Measurements from ENCODE around the gene TGFBR3L. TPM values are rescaled to one million over a fixed set of nuclear protein-coding genes. Genes with fewer than 3 reads are reported as not detected.

Gene TGFBR3L
- 8.1 to 11.6 TPM (median 11.2 TPM) in 3 replicates for total RNA-seq
- long read RNA-seq, partial matches to known transcripts = 9 of 17 reads
- long read RNA-seq, other reads (novel, unspliced or antisense) = 5 of 17 reads

DNA sequence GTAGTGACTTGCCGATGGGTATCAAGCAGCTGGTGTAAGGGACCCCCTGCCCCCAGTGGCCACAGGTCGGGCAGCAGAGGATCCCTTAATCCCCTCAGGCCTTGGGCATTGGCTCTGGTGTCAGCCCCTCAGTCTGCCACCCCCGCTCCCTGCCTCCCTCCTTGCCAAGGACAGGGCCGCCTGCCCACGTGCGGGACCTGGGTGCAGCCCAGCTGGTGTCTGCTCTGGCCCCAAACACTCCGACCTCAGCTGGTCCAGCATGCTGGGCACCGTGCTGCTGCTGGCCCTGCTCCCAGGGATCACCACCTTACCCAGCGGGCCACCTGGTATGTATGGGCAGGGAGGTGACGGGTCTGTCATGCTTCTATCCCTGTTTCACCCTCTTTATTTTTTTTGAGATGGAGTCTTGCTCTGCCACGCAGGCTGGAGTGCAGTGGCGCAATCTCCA, at the start of gene TGFBR3L:
Gene TGFBR3L (plus strand): TSS at position 233 of the 448 bp plus-strand sequence.
- no peak within 1 kb of the TSS for H3K27ac Mint-ChIP-seq (ENCODE audit: unreplicated experiment)
- TF ChIP-seq, protein P1, sequence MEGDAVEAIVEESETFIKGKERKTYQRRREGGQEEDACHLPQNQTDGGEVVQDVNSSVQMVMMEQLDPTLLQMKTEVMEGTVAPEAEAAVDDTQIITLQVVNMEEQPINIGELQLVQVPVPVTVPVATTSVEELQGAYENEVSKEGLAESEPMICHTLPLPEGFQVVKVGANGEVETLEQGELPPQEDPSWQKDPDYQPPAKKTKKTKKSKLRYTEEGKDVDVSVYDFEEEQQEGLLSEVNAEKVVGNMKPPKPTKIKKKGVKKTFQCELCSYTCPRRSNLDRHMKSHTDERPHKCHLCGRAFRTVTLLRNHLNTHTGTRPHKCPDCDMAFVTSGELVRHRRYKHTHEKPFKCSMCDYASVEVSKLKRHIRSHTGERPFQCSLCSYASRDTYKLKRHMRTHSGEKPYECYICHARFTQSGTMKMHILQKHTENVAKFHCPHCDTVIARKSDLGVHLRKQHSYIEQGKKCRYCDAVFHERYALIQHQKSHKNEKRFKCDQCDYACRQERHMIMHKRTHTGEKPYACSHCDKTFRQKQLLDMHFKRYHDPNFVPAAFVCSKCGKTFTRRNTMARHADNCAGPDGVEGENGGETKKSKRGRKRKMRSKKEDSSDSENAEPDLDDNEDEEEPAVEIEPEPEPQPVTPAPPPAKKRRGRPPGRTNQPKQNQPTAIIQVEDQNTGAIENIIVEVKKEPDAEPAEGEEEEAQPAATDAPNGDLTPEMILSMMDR (IDR thresholded peaks at IDR 0.05) = no peak
- peaks cover 14% of the 10 kb centered on the region for H3K36me3 Mint-ChIP-seq (ENCODE audit: low read depth)
- H3K9me3 Mint-ChIP-seq (ENCODE audit: low read depth) = no peaks in the 10 kb centered on the region
- peaks cover 19% of the 10 kb centered on the region for H3K4me1 Mint-ChIP-seq (ENCODE audit: low read depth)
- H3K4me3 Mint-ChIP-seq (ENCODE audit: unreplicated experiment) = peak within 1 kb of the TSS; percentile 57
- no peak for DNase-seq (ENCODE audit: low spot score)
- H3K27me3 Mint-ChIP-seq (ENCODE audit: low read depth) = no peaks in the 10 kb centered on the region

DNA sequence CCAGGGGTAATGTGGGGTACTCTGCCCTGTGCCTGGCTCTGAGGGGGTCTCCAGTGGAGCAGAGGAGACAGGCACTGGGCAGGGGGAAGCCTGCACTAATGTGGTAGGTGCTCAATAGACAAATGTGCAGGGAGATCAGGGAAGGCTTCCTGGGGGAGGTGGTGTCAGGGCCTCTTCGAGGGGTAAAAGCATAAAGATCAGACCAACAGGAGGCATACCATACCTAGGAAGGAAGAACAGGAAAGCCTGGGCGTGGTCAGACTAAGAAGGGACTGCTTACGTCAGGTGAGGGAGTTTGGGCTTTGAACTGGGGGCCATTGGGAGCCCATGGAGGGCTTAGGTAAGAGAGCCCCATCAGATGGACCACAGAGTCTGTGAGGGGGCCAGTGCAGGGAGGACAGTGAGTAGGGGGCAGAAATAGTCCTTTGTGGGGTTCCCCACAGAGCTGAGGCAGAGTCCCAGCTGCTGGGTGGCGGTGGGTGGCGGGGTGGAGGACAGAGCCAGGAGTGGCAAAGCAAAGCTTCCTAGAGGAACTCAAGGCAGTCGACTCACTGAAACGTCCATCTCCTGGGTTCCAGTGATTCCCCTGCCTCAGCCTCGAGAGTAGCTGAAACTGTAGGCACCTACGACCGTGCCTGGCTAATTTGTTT, 49.2 kb upstream of the TGFBR3L start:
- Mint-ChIP-seq H3K9me3 (ENCODE audit: low read depth) (no peaks in the 10 kb centered on the region), H3K36me3 (ENCODE audit: low read depth) (no peaks in the 10 kb centered on the region), H3K27ac (ENCODE audit: unreplicated experiment) (no peak overlapping the region), H3K4me3 (ENCODE audit: unreplicated experiment) (no peak overlapping the region), H3K4me1 (ENCODE audit: low read depth) (peaks cover 9% of the 10 kb centered on the region), H3K27me3 (ENCODE audit: low read depth) (peaks cover 3% of the 10 kb centered on the region)
- no peak for DNase-seq (ENCODE audit: low spot score)
- TF ChIP-seq, protein P1 (IDR thresholded peaks at IDR 0.05) = no peak

DNA sequence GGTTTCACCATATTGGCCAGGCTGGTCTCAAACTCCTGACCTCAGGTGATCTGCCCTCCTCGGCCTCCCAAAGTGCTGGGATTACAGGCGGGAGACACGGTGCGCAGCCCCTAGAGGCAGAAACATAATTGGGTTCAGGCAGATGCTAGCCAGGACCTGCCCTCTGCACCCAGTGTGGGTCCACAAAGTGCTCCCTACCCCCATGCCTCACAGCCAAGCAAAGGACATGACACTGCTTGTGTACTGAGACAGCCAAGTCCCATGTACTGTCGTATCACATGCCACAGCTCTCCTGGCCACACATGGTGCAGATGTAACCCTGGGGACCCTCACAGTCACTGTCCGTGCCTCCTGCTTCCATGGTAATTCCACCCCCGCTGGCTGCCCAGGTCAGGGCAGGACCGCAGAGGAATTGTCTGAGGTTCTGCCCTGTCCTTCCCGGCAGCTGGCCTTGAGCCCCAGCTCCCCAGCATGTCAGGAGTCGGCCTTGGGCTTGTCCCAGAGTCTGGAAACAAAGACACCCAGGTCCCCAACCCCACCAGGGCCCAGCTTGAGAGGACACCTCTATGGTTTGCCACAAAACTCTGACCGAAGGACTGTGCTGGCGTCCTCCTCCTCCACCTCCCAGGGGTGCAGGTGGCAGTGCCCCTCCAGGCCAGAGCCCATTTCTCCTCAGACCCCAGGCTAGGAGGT, 48.1 kb upstream of the TGFBR3L start:
- H3K9me3 Mint-ChIP-seq (ENCODE audit: low read depth) = no peaks in the 10 kb centered on the region
- H3K4me1 Mint-ChIP-seq (ENCODE audit: low read depth) = peaks cover 19% of the 10 kb centered on the region
- peak; percentile 80 for DNase-seq (ENCODE audit: low spot score)
- no peaks in the 10 kb centered on the region for H3K36me3 Mint-ChIP-seq (ENCODE audit: low read depth)
- H3K27ac Mint-ChIP-seq (ENCODE audit: unreplicated experiment) = no peak overlapping the region
- H3K4me3 Mint-ChIP-seq (ENCODE audit: unreplicated experiment) = no peak overlapping the region
- TF ChIP-seq, protein P1 (IDR thresholded peaks at IDR 0.05) = no peak
- peaks cover 4% of the 10 kb centered on the region for H3K27me3 Mint-ChIP-seq (ENCODE audit: low read depth)

DNA sequence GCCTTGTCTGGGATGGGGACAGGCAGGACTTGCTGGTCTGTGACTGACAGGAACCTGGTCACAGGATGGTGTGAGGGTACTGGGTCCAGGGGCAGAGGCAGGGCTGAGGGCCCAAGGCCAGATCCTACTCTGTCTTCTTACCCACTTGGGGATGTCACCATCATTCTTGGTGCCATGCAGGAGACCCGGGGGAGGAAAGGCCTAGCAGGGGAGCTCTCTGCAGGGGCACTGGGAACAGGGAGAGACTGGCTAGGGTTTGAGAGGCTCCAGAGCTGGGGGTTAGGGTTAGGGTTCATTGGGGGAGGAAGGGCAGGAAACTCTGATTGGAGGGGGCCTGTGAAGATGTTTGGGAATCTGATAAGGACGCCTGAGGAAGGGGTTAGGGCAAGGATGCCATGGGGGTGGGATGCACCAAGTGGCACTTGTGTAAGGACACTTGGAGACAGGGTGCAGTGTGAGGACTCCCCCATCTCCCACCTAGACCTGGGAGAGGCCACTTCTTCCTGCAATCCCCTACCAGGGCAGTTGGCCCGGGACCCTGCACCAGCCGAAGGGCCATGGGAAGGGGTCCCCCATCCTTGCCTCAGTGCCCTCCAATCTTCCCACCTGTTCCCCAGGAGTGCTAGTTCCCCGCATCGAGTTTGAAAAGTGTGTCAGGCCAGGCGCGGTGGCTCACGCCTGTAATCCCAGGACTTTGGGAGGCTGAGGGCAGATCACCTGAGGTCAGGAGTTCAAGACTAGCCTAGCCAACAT, 47.4 kb upstream of the TGFBR3L start:
- H3K9me3 Mint-ChIP-seq (ENCODE audit: low read depth) = no peaks in the 10 kb centered on the region
- H3K36me3 Mint-ChIP-seq (ENCODE audit: low read depth) = no peaks in the 10 kb centered on the region
- peaks cover 26% of the 10 kb centered on the region for H3K4me1 Mint-ChIP-seq (ENCODE audit: low read depth)
- TF ChIP-seq, protein P1 (IDR thresholded peaks at IDR 0.05) = no peak
- no peak overlapping the region for H3K4me3 Mint-ChIP-seq (ENCODE audit: unreplicated experiment)
- no peak overlapping the region for H3K27ac Mint-ChIP-seq (ENCODE audit: unreplicated experiment)
- peaks cover 11% of the 10 kb centered on the region for H3K27me3 Mint-ChIP-seq (ENCODE audit: low read depth)
- no peak for DNase-seq (ENCODE audit: low spot score)

DNA sequence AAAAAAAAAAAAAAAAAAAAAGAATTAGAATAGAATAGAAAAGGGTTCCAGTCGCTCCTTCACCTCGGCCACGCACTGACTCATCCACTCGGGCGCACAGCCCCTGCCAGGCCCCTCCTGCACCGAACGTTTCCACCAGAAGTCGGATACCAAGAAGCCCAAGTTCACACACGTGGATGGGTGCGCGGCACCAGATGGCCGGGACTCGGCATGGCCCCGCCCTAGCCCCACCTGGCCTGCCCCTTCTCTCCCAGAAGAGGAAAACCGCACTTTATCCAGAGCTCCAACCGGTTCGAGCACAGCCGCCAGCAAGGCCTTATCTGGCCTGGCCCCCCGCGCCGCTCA, 46.3 kb upstream of the TGFBR3L start:
- peaks cover 26% of the 10 kb centered on the region for H3K4me1 Mint-ChIP-seq (ENCODE audit: low read depth)
- H3K36me3 Mint-ChIP-seq (ENCODE audit: low read depth) = no peaks in the 10 kb centered on the region
- peaks cover 15% of the 10 kb centered on the region for H3K27me3 Mint-ChIP-seq (ENCODE audit: low read depth)
- no peak overlapping the region for H3K27ac Mint-ChIP-seq (ENCODE audit: unreplicated experiment)
- H3K9me3 Mint-ChIP-seq (ENCODE audit: low read depth) = no peaks in the 10 kb centered on the region
- no peak for DNase-seq (ENCODE audit: low spot score)
- TF ChIP-seq, protein P1 (IDR thresholded peaks at IDR 0.05) = no peak
- H3K4me3 Mint-ChIP-seq (ENCODE audit: unreplicated experiment) = peak overlapping the region; percentile 41

All from chondrocyte (in vitro differentiated cells).